ENCODE results near the gene E2F4. TPM values are rescaled to one million over a fixed set of nuclear protein-coding genes. Genes with fewer than 3 reads are reported as not detected.

The E2F4 gene
- total RNA-seq, 1 donor from 2014 or later, result 64.3 TPM

GRCh38 chr16:67194260-67194659 lies 2.3 kb downstream of the E2F4 start:
- peak overlapping the region; percentile 94 for H3K4me3 Mint-ChIP-seq (ENCODE audit: unreplicated experiment)
- no peak for DNase-seq
- no peak overlapping the region for H3K27ac Mint-ChIP-seq (ENCODE audit: unreplicated experiment)
- peaks cover 17% of the 10 kb centered on the region for H3K9me3 Mint-ChIP-seq (ENCODE audit: unreplicated experiment)
- peaks cover 13% of the 10 kb centered on the region for H3K4me1 Mint-ChIP-seq (ENCODE audit: low read depth, unreplicated experiment)
- H3K36me3 Mint-ChIP-seq (ENCODE audit: unreplicated experiment), result no peaks in the 10 kb centered on the region
- peaks cover 8% of the 10 kb centered on the region for H3K27me3 Mint-ChIP-seq (ENCODE audit: unreplicated experiment)
- no peak for TF ChIP-seq CTCF (IDR thresholded peaks at IDR 0.05; ENCODE audit: partially characterized antibody, unreplicated experiment)

GRCh38 chr16:67195676-67196075 lies 3.7 kb downstream of the E2F4 start:
- H3K4me3 Mint-ChIP-seq (ENCODE audit: unreplicated experiment), result no peak overlapping the region
- peaks cover 15% of the 10 kb centered on the region for H3K4me1 Mint-ChIP-seq (ENCODE audit: low read depth, unreplicated experiment)
- TF ChIP-seq CTCF (IDR thresholded peaks at IDR 0.05; ENCODE audit: partially characterized antibody, unreplicated experiment), result no peak
- no peak for DNase-seq
- peaks cover 18% of the 10 kb centered on the region for H3K9me3 Mint-ChIP-seq (ENCODE audit: unreplicated experiment)
- no peak overlapping the region for H3K27ac Mint-ChIP-seq (ENCODE audit: unreplicated experiment)
- peaks cover 9% of the 10 kb centered on the region for H3K27me3 Mint-ChIP-seq (ENCODE audit: unreplicated experiment)
- H3K36me3 Mint-ChIP-seq (ENCODE audit: unreplicated experiment), result no peaks in the 10 kb centered on the region

GRCh38 chr16:67196881-67197280 lies 4.9 kb downstream of the E2F4 start:
- Mint-ChIP-seq H3K27ac (ENCODE audit: unreplicated experiment) (peak overlapping the region; percentile 50), H3K9me3 (ENCODE audit: unreplicated experiment) (peaks cover 13% of the 10 kb centered on the region), H3K27me3 (ENCODE audit: unreplicated experiment) (peaks cover 6% of the 10 kb centered on the region), H3K4me1 (ENCODE audit: low read depth, unreplicated experiment) (peaks cover 10% of the 10 kb centered on the region), H3K36me3 (ENCODE audit: unreplicated experiment) (no peaks in the 10 kb centered on the region), H3K4me3 (ENCODE audit: unreplicated experiment) (no peak overlapping the region)
- DNase-seq, result no peak
- no peak for TF ChIP-seq CTCF (IDR thresholded peaks at IDR 0.05; ENCODE audit: partially characterized antibody, unreplicated experiment)

GRCh38 chr16:67197704-67198103 lies 5.7 kb downstream of the E2F4 start:
- Mint-ChIP-seq H3K36me3 (ENCODE audit: unreplicated experiment) (no peaks in the 10 kb centered on the region), H3K9me3 (ENCODE audit: unreplicated experiment) (peaks cover 13% of the 10 kb centered on the region), H3K27me3 (ENCODE audit: unreplicated experiment) (peaks cover 5% of the 10 kb centered on the region), H3K4me1 (ENCODE audit: low read depth, unreplicated experiment) (peaks cover 10% of the 10 kb centered on the region), H3K4me3 (ENCODE audit: unreplicated experiment) (no peak overlapping the region), H3K27ac (ENCODE audit: unreplicated experiment) (no peak overlapping the region)
- TF ChIP-seq CTCF (IDR thresholded peaks at IDR 0.05; ENCODE audit: partially characterized antibody, unreplicated experiment), result no peak
- DNase-seq, result no peak

GRCh38 chr16:67198238-67198734 lies 6.3 kb downstream of the E2F4 start:
- no peak for DNase-seq
- no peaks in the 10 kb centered on the region for H3K36me3 Mint-ChIP-seq (ENCODE audit: unreplicated experiment)
- peaks cover 8% of the 10 kb centered on the region for H3K4me1 Mint-ChIP-seq (ENCODE audit: low read depth, unreplicated experiment)
- no peak overlapping the region for H3K27ac Mint-ChIP-seq (ENCODE audit: unreplicated experiment)
- peak overlapping the region; percentile 49 for H3K4me3 Mint-ChIP-seq (ENCODE audit: unreplicated experiment)
- peaks cover 5% of the 10 kb centered on the region for H3K27me3 Mint-ChIP-seq (ENCODE audit: unreplicated experiment)
- TF ChIP-seq CTCF (IDR thresholded peaks at IDR 0.05; ENCODE audit: partially characterized antibody, unreplicated experiment), result peak; percentile 45
- peaks cover 13% of the 10 kb centered on the region for H3K9me3 Mint-ChIP-seq (ENCODE audit: unreplicated experiment)

All from glutamatergic neuron (in vitro differentiated cells).